ENCODE results near the gene KRTAP16-1.

DNA sequence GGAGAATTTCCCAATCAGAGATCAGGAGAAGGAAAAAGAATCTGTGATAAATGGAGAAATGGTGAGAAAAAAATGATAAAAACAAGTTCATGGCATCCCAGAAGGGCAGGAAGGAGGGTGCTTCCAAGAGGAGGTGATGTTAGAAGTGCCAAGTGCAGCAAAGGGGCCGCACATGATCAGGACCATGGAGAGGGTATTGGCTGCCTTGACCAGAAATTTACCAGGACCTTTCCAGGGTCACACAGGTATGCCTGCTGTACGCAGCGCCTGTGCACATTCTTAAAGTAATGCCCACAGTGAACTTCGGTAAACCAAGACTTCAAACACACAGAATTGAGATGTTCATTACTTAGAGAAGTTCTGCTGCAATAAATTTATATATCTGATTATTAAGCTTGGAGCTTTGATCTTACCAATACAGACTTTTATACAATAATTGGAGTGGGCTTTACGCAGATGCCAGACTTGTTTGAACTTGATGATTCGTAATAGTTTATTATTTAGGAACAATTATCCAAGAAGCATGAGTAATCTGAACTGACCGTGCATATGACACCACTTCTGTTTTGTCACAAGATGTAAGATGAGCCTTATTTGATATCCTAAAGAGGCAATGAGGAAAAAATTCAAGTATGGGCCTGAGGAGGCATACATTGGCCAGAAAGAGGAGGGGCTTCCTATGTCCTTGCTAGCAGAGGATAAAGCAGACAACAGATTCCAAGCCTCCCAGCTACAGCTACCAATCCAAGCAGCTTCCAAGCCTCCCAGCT is 43.7 kb upstream of the KRTAP16-1 start:
- no peak for TF ChIP-seq EZH2 (IDR thresholded peaks at IDR 0.05; ENCODE audit: low read depth, low read length, severe bottlenecking)
- TF ChIP-seq KDM5A (IDR thresholded peaks at IDR 0.05; ENCODE audit: low read length), result no peak
